ENCODE results near the gene FHAD1. TPM values are rescaled to one million over a fixed set of nuclear protein-coding genes. Genes with fewer than 3 reads are reported as not detected.

The FHAD1 gene
- total and polyA plus RNA-seq, 9 of the 15 experiments (the other 6 are each of a cell fraction or from before 2014, with no cell fraction given), result 0.32 to 2.1 (median 1.5) TPM; not detected in 1

DNA sequence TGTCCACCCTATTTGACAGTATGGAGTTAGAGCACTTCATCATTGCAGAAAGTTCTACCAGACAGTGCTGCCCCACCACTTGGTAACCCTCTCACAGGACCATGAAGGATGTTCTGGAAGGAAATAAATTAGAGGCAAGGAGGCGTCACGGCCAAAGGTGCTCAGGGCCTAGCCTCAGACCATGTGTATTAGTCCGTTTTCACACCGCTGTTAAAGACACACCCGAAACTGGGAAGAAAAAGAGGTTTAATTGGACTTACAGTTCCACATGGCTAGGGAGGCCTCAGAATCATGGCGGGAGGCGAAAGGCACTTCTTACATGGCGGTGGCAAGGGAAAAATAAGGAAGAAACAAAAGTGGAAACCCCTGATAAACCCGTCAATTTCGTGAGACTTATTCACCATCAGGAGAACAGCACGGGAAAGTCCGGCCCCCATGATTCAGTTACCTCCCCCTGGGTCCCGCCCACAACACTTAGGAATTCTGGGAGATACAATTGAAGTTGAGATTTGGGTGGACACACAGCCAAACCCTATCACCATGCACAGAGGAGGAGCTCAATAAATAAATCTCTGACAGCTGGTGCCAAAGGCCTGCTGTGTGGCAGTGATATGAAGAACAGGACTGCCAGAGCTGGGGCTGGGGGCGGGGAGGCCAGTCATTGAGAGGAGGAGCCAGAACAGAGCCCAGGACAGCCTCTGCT, 75.8 kb downstream of the FHAD1 start (continued):
- no peak for TF ChIP-seq IFI16 (CRISPR knock-in tag; IDR thresholded peaks at IDR 0.05)
- TF ChIP-seq E2F3 (CRISPR knock-in tag; IDR thresholded peaks at IDR 0.05), result no peak
- TF ChIP-seq, protein P1, sequence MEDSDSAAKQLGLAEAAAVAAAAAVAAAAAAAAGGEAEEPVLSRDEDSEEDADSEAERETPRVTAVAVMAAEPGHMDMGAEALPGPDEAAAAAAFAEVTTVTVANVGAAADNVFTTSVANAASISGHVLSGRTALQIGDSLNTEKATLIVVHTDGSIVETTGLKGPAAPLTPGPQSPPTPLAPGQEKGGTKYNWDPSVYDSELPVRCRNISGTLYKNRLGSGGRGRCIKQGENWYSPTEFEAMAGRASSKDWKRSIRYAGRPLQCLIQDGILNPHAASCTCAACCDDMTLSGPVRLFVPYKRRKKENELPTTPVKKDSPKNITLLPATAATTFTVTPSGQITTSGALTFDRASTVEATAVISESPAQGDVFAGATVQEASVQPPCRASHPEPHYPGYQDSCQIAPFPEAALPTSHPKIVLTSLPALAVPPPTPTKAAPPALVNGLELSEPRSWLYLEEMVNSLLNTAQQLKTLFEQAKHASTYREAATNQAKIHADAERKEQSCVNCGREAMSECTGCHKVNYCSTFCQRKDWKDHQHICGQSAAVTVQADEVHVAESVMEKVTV (CRISPR knock-in tag; IDR thresholded peaks at IDR 0.05), result no peak
- peak; percentile 83 for TF ChIP-seq TEAD4 (IDR thresholded peaks at IDR 0.05; ENCODE audit: low read length)
- no peak for TF ChIP-seq TEAD4 (CRISPR knock-in tag; IDR thresholded peaks at IDR 0.05; ENCODE audit: borderline replicate concordance)
- TF ChIP-seq UBTF (IDR thresholded peaks at IDR 0.05; ENCODE audit: borderline replicate concordance in 1 of 2, low read depth in 2 of 2, low read length in 2 of 2), result no peak
- peak; percentile 86 for TF ChIP-seq TCF3 (CRISPR knock-in tag; IDR thresholded peaks at IDR 0.05)
- no peak for TF ChIP-seq TAF9B (IDR thresholded peaks at IDR 0.05; ENCODE audit: partially characterized antibody)
- TF ChIP-seq FOXO4 (CRISPR knock-in tag; IDR thresholded peaks at IDR 0.05), result no peak
- TF ChIP-seq USF1 (CRISPR knock-in tag; IDR thresholded peaks at IDR 0.05), result no peak
- TF ChIP-seq FOSL1 (tag; conservative IDR thresholded peaks at IDR 0.05), result 0 out of 2 replicates have a peak, but pooled peaks have one; percentile 35
- no peak for TF ChIP-seq ZBTB1 (CRISPR knock-in tag; IDR thresholded peaks at IDR 0.05; ENCODE audit: borderline replicate concordance, low read depth)
- TF ChIP-seq KLF1 (tag; IDR thresholded peaks at IDR 0.05), result no peak
- TF ChIP-seq PML (IDR thresholded peaks at IDR 0.05; ENCODE audit: low read length), result peak; percentile 42; the same call in 1 of the 2 replicates

Measured in K562 (cell line).